Measurements from ENCODE around the gene GM2A. TPM values are rescaled to one million over a fixed set of nuclear protein-coding genes. Genes with fewer than 3 reads are reported as not detected.
A peak's percentile ranks its signal among the peaks of the same experiment; 100 is the strongest.

Gene GM2A
- total RNA-seq, 4 donors from 2014 or later, result 62.4 to 132 (median 89.7) TPM

DNA sequence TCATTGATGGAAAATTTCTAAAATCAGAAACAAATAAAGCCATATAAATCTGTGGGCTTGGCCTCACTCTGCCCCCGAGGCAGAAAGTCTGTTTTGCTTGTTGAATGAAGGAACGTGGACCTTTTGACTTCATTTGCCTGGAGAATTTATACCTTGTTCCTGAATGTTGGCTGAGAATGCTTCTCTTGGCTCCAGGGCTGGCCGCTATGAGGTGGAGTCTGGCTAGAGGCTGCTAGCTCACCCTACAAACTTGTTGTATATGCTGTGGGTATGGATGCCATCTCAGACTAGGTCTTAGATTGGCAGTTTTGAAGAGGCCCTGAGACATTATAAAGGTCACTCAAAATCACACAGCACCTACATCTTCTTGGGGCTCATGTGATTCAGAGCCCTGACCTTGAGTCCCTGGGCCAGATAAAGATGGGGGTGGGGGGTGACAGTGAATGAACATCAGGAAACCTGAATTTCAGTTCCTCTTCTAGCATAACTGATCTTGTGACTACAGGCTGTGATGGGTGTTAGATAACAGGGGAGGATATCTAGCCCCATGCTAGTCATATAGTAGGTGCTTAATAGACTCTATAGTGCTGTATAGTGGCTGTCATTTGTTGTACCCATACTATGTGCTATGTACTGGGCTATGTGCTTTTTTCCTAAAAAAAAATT is 2.8 kb downstream of the GM2A start:
- no peaks in the 10 kb centered on the region for H3K9me3 ChIP-seq
- no peak for TF ChIP-seq POLR2A (IDR thresholded peaks at IDR 0.05)
- TF ChIP-seq, protein P1, sequence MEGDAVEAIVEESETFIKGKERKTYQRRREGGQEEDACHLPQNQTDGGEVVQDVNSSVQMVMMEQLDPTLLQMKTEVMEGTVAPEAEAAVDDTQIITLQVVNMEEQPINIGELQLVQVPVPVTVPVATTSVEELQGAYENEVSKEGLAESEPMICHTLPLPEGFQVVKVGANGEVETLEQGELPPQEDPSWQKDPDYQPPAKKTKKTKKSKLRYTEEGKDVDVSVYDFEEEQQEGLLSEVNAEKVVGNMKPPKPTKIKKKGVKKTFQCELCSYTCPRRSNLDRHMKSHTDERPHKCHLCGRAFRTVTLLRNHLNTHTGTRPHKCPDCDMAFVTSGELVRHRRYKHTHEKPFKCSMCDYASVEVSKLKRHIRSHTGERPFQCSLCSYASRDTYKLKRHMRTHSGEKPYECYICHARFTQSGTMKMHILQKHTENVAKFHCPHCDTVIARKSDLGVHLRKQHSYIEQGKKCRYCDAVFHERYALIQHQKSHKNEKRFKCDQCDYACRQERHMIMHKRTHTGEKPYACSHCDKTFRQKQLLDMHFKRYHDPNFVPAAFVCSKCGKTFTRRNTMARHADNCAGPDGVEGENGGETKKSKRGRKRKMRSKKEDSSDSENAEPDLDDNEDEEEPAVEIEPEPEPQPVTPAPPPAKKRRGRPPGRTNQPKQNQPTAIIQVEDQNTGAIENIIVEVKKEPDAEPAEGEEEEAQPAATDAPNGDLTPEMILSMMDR (IDR thresholded peaks at IDR 0.05), result no peak
- H3K4me1 ChIP-seq, result peaks cover 44 to 82% (median 47%) of the 10 kb centered on the region in 3 donors
- H3K27me3 ChIP-seq, result no peaks in the 10 kb centered on the region
- peak overlapping the region in 1 of 4 donors; percentile 82 for H3K4me3 ChIP-seq
- WGBS, 2 donors, result 60 to 64% methylated on average over 3 of the region's 3 CpGs
- H3K36me3 ChIP-seq, result peaks cover 0 to 13% (median 7%) of the 10 kb centered on the region in 3 donors
- no peak for DNase-seq
- H3K27ac ChIP-seq, result peak overlapping the region; percentile 85 to 92 (median 90)
- intact Hi-C loops (cut with DNase I), result no loop called here

DNA sequence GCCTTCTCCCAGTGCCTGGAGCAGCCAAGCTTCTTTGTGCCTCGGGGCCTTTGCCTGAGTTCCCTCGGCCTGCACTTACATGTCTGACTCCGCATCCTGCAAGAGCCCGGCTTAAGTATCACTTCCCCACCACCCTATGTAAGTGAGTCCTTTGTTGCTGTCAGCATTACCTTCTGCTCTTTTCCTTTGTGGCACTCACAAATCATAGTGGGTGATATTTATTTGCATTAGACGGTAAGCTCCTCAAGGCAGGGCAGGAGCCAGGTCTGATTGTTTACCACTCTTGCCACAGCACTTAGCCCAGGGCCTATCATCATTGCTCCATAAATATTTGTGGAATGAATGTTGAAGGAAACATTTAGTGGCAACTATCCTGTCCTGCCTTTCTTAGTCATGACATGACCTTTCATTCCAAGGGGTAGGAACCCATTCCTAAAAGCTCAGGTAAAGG is 4.8 kb downstream of the GM2A start:
- Histone ChIP-seq H3K27me3 (no peaks in the 10 kb centered on the region), H3K36me3 (peaks cover 0 to 33% (median 7%) of the 10 kb centered on the region in 3 donors), H3K4me1 (peaks cover 39 to 77% (median 47%) of the 10 kb centered on the region in 3 donors), H3K4me3 (no peak overlapping the region), H3K9me3 (no peaks in the 10 kb centered on the region), H3K27ac (peak overlapping the region; percentile 67 to 74 (median 72))
- 25 to 26% methylated on average over 5 of the region's 5 CpGs for WGBS, 2 donors
- TF ChIP-seq, protein P1 (IDR thresholded peaks at IDR 0.05), result no peak
- TF ChIP-seq POLR2A (IDR thresholded peaks at IDR 0.05), result peak in 1 of 4 donors; percentile 26
- no peak for DNase-seq
- intact Hi-C loops (cut with DNase I), result no loop called here

DNA sequence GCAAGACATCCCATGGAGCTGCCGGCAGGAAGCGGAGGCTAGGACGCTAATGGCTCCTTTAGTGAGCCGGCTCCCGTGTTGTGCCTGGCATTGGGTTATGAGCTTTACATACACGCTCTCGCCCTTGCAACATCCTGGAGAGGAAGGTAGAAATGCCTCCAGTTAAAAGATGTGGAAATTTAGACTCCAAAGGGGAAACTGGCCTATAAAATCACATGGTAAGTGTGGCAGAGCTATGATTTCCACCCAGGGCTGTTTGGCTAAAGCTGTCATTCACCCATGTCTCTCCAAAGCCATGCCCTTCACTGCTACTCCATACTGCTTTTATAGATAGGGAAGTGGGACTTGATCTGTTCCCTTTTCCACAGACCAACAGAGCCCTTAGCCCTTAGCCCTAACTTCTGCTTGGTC is 5.2 kb downstream of the GM2A start:
- 83 to 85% methylated on average over 6 to 7 of the region's 7 CpGs for WGBS, 2 donors
- Histone ChIP-seq H3K4me1 (peaks cover 39 to 81% (median 47%) of the 10 kb centered on the region in 3 donors), H3K27me3 (no peaks in the 10 kb centered on the region), H3K27ac (peak overlapping the region; percentile 67 to 74 (median 72)), H3K9me3 (no peaks in the 10 kb centered on the region), H3K36me3 (peaks cover 0 to 35% (median 7%) of the 10 kb centered on the region in 3 donors), H3K4me3 (no peak overlapping the region)
- no peak for DNase-seq
- no peak for TF ChIP-seq POLR2A (IDR thresholded peaks at IDR 0.05)
- TF ChIP-seq, protein P1 (IDR thresholded peaks at IDR 0.05), result no peak
- intact Hi-C loops (cut with DNase I), result no loop called here

DNA sequence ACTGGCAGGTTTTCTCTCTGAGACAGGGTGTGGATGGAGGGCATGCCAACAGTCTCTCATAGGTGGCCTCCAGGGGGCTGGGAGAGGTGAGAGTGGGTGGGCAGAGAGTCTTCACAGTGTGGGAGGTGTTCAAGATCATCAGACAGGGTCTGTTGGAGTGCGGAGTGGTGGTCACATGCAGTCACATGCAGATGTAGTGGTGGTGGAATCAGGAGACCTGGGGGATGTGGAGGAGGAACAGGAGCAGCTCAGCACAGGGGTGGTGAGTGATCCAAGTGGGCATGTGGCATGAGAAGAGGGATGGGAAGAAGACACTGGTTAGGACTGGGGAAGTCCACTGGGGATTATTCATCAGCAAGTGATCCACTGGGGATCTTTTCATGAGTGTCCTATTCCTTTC is 5.8 kb downstream of the GM2A start:
- Histone ChIP-seq H3K27me3 (no peaks in the 10 kb centered on the region), H3K36me3 (peaks cover 0 to 35% (median 7%) of the 10 kb centered on the region in 3 donors), H3K4me3 (no peak overlapping the region), H3K4me1 (peaks cover 42 to 81% (median 46%) of the 10 kb centered on the region in 3 donors), H3K9me3 (no peaks in the 10 kb centered on the region), H3K27ac (peak overlapping the region; percentile 67 to 74 (median 72))
- TF ChIP-seq, protein P1 (IDR thresholded peaks at IDR 0.05), result no peak
- no peak for TF ChIP-seq POLR2A (IDR thresholded peaks at IDR 0.05)
- DNase-seq, result no peak
- intact Hi-C loops (cut with DNase I), result no loop called here
- 19 to 40% methylated on average over 1 of the region's 1 CpG for WGBS, 2 donors

DNA sequence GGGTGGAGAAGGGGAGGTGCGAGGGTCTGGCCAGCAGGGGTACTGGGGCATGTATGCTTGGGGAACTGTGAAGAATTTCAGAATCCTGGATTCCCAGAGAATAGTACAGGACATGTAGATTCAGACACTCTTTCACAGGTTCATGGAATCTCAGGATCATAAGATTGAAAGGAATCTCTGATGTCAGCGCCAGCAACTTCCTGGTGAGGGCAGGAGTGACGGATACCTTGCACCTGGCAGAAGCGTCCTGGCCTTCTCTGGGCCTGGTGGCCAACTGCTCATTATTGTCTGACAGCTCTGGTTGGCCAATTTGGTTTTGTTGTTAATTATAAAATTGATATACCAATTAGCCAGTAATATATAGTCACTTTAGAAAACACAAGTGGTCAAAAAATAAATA is 6.9 kb downstream of the GM2A start:
- peaks cover 0 to 37% (median 7%) of the 10 kb centered on the region in 3 donors for H3K36me3 ChIP-seq
- intact Hi-C loops (cut with DNase I), result no loop called here
- no peaks in the 10 kb centered on the region for H3K27me3 ChIP-seq
- TF ChIP-seq, protein P1 (IDR thresholded peaks at IDR 0.05), result no peak
- TF ChIP-seq POLR2A (IDR thresholded peaks at IDR 0.05), result no peak
- WGBS, 2 donors, result 80 to 84% methylated on average over 1 to 3 of the region's 4 CpGs
- peak overlapping the region in 3 of 4 donors; percentile 67 to 74 (median 74) for H3K27ac ChIP-seq
- no peaks in the 10 kb centered on the region for H3K9me3 ChIP-seq
- H3K4me1 ChIP-seq, result peaks cover 37 to 80% (median 47%) of the 10 kb centered on the region in 3 donors
- DNase-seq, result no peak
- no peak overlapping the region for H3K4me3 ChIP-seq

Measured in esophagus squamous epithelium (tissue), 5 donors.